Sigmoid colon (tissue), 4 donors: ENCODE data around the gene EXTL1.

Experiments used
- EP300 ChIP-seq, 4 donors: sonication (generic); formaldehyde crosslinking; IDR thresholded peaks; one replicate each; pipeline ENCODE4 v1.6.1; 2017; ENCODE audit warnings: antibody characterized with exemption in 4 of 4
- POLR2A ChIP-seq, 2 donors: fragments of 450-650 bp; IDR thresholded peaks; one replicate each; pipeline ENCODE4 v1.6.1; 2016; ENCODE audit warnings: antibody characterized with exemption in 2 of 2, mild to moderate bottlenecking in 2 of 2, moderate library complexity in 2 of 2
- POLR2AphosphoS5 ChIP-seq, 4 donors: sonication (generic); formaldehyde crosslinking; IDR thresholded peaks; one replicate each; pipeline ENCODE4 v1.6.1; 2017; ENCODE audit warnings: antibody characterized with exemption in 4 of 4
- TF ChIP-seq, protein P1 (sequence below), 4 experiments: fragments of 450-650 bp in 3 of 4; fragments of 200-600 bp in 1 of 4; IDR thresholded peaks; one replicate each; pipeline ENCODE4 v1.5.1; 2016 to 2019; ENCODE audit warnings: antibody characterized with exemption in 4 of 4, mild to moderate bottlenecking in 3 of 4, moderate library complexity in 2 of 4

DNA sequence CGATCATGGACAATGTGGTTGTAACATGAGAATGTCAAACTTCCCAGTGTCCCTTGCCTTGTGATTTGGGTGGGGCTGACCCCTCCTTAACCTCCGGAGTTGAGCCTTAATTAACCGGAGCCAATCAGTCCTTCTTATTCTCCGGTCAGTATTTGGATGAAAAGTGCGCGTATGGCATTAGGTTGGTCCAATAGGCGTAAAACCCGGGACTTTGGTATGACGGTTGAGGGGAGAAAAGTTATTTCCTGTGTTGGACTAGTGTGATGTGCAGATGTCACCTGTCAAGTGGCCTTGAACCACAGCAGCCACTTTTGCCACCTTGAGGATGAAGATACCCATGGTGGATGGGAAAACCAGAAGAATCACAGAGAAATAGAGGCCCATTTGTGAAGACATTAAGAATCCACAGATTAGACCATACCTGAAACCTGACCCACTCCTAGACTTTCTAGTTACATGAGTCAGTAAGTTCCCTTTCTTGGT lies 28.8 kb upstream of the EXTL1 start:
- TF ChIP-seq, protein P1, sequence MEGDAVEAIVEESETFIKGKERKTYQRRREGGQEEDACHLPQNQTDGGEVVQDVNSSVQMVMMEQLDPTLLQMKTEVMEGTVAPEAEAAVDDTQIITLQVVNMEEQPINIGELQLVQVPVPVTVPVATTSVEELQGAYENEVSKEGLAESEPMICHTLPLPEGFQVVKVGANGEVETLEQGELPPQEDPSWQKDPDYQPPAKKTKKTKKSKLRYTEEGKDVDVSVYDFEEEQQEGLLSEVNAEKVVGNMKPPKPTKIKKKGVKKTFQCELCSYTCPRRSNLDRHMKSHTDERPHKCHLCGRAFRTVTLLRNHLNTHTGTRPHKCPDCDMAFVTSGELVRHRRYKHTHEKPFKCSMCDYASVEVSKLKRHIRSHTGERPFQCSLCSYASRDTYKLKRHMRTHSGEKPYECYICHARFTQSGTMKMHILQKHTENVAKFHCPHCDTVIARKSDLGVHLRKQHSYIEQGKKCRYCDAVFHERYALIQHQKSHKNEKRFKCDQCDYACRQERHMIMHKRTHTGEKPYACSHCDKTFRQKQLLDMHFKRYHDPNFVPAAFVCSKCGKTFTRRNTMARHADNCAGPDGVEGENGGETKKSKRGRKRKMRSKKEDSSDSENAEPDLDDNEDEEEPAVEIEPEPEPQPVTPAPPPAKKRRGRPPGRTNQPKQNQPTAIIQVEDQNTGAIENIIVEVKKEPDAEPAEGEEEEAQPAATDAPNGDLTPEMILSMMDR (IDR thresholded peaks at IDR 0.05) = no peak
- TF ChIP-seq POLR2A (IDR thresholded peaks at IDR 0.05) (no peak), EP300 (IDR thresholded peaks at IDR 0.05) (no peak), POLR2AphosphoS5 (IDR thresholded peaks at IDR 0.05) (no peak)
